Osteoblast (primary cell): ENCODE results near the gene GINS1. TPM values are rescaled to one million over a fixed set of nuclear protein-coding genes. Genes with fewer than 3 reads are reported as not detected.

Experiments
- DNase-seq: peaks from one replicate; pipeline ENCODE4 v3.0.0; 2011; ENCODE audit warnings: low spot score, mixed read lengths; ENCODE audit not compliant: insufficient read length; ENCODE audit errors: missing footprints
- H2AFZ ChIP-seq: 2 replicates; pipeline ENCODE4 v1.6.0; 2011; ENCODE audit warnings: mild to moderate bottlenecking, low read length
- H3K27ac ChIP-seq: 2 replicates; pipeline ENCODE4 v1.5.1; 2011; ENCODE audit warnings: mild to moderate bottlenecking, low read depth, low read length, moderate library complexity
- H3K27me3 ChIP-seq: 2 replicates; pipeline ENCODE4 v1.6.0; 2012; ENCODE audit warnings: mild to moderate bottlenecking, control low read depth, inconsistent platforms, low read length, moderate library complexity; ENCODE audit not compliant: insufficient read depth
- H3K36me3 ChIP-seq: 2 replicates; pipeline ENCODE4 v1.5.1; 2011; ENCODE audit warnings: mild to moderate bottlenecking, low read length, control low read depth, moderate library complexity; ENCODE audit not compliant: insufficient read depth
- H3K4me1 ChIP-seq: 2 replicates; pipeline ENCODE4 v1.5.1; 2011; ENCODE audit warnings: mild to moderate bottlenecking, low read length, control low read depth, moderate library complexity; ENCODE audit not compliant: insufficient read depth
- H3K4me2 ChIP-seq: 2 replicates; pipeline ENCODE4 v1.6.0; 2011; ENCODE audit warnings: mild to moderate bottlenecking, low read length; ENCODE audit not compliant: insufficient read depth
- H3K4me3 ChIP-seq: fragments of 200-600 bp; sonication (generic); 3 replicates; pipeline ENCODE4 v1.5.1; 2012; ENCODE audit warnings: mild to moderate bottlenecking, low read length, inconsistent platforms; ENCODE audit not compliant: insufficient read depth
- H3K79me2 ChIP-seq: 2 replicates; pipeline ENCODE4 v1.6.0; 2012; ENCODE audit warnings: mild to moderate bottlenecking, low read length, control low read depth, inconsistent platforms; ENCODE audit not compliant: insufficient read depth
- H3K9me3 ChIP-seq: 2 replicates; pipeline ENCODE4 v1.5.1; 2011; ENCODE audit warnings: low read depth, low read length, control low read depth
- H4K20me1 ChIP-seq: 2 replicates; pipeline ENCODE4 v1.6.0; 2012; ENCODE audit warnings: mild to moderate bottlenecking, low read length, control low read depth; ENCODE audit not compliant: insufficient read depth
- CTCF ChIP-seq: IDR thresholded peaks from 2 replicates; pipeline ENCODE4 v1.5.1; 2011; ENCODE audit warnings: mild to moderate bottlenecking, low read depth, low read length, moderate library complexity; ENCODE audit errors: extremely low read depth
- total RNA-seq: library from RNA; depleted of rRNA; stranded (reverse); fragments of >200 nt; gene quantifications from 2 replicates; pipeline ENCODE4 v1.2.3, GENCODE V29; 2012

GINS1 gene
- total RNA-seq, 1 donor: 2.2 TPM

- no peak for DNase-seq
- TF ChIP-seq CTCF: no peak
- peaks cover 75% of the 10 kb centered on the region for H3K79me2 ChIP-seq
Measured at GRCh38 chr20:25376236-25376635, 31.2 kb upstream of the GINS1 start.

GRCh38 chr20:25376886-25377285, 30.6 kb upstream of the GINS1 start:
- Histone ChIP-seq H3K27me3 (no peaks in the 10 kb centered on the region), H3K27ac (peak overlapping the region; percentile 34), H2AFZ (no peak overlapping the region), H3K4me1 (peaks cover 12% of the 10 kb centered on the region), H4K20me1 (peaks cover 13% of the 10 kb centered on the region), H3K36me3 (no peaks in the 10 kb centered on the region), H3K4me3 (no peak overlapping the region), H3K4me2 (peak overlapping the region; percentile 15), H3K9me3 (peaks cover 5% of the 10 kb centered on the region), H3K79me2 (peaks cover 76% of the 10 kb centered on the region)
- no peak for TF ChIP-seq CTCF
- no peak for DNase-seq

More at GRCh38 chr20:25376236-25376635, 31.2 kb upstream of the GINS1 start:
- no peaks in the 10 kb centered on the region for H3K36me3 ChIP-seq
- H3K4me3 ChIP-seq: no peak overlapping the region
- H3K27ac ChIP-seq: peak overlapping the region; percentile 34
- H3K27me3 ChIP-seq: no peaks in the 10 kb centered on the region
- H3K9me3 ChIP-seq: peaks cover 9% of the 10 kb centered on the region
- peak overlapping the region; percentile 15 for H3K4me2 ChIP-seq
- peaks cover 13% of the 10 kb centered on the region for H4K20me1 ChIP-seq
- H2AFZ ChIP-seq: no peak overlapping the region
- H3K4me1 ChIP-seq: peaks cover 12% of the 10 kb centered on the region

- TF ChIP-seq CTCF: no peak
- no peaks in the 10 kb centered on the region for H3K27me3 ChIP-seq
- no peaks in the 10 kb centered on the region for H3K9me3 ChIP-seq
- H2AFZ ChIP-seq: no peak overlapping the region
- no peak overlapping the region for H3K4me3 ChIP-seq
- peaks cover 91% of the 10 kb centered on the region for H3K79me2 ChIP-seq
- peak; percentile 43 for DNase-seq
- peaks cover 6% of the 10 kb centered on the region for H3K4me1 ChIP-seq
- peaks cover 16% of the 10 kb centered on the region for H4K20me1 ChIP-seq
- H3K36me3 ChIP-seq: no peaks in the 10 kb centered on the region
- no peak overlapping the region for H3K27ac ChIP-seq
- H3K4me2 ChIP-seq: no peak overlapping the region
Measured at GRCh38 chr20:25378189-25378883, 29.1 kb upstream of the GINS1 start.

GRCh38 chr20:25378884-25379733, 28.4 kb upstream of the GINS1 start:
- TF ChIP-seq CTCF: no peak
- no peak overlapping the region for H3K4me3 ChIP-seq
- H3K36me3 ChIP-seq: no peaks in the 10 kb centered on the region
- H3K27me3 ChIP-seq: no peaks in the 10 kb centered on the region
- no peak for DNase-seq
- peaks cover 16% of the 10 kb centered on the region for H4K20me1 ChIP-seq
- H3K27ac ChIP-seq: peak overlapping the region; percentile 20
- H2AFZ ChIP-seq: no peak overlapping the region
- H3K79me2 ChIP-seq: peaks cover 88% of the 10 kb centered on the region
- no peak overlapping the region for H3K4me2 ChIP-seq
- H3K9me3 ChIP-seq: no peaks in the 10 kb centered on the region
- peaks cover 4% of the 10 kb centered on the region for H3K4me1 ChIP-seq
